ENCODE data around the gene PDE6H.

Gene PDE6H

DNA sequence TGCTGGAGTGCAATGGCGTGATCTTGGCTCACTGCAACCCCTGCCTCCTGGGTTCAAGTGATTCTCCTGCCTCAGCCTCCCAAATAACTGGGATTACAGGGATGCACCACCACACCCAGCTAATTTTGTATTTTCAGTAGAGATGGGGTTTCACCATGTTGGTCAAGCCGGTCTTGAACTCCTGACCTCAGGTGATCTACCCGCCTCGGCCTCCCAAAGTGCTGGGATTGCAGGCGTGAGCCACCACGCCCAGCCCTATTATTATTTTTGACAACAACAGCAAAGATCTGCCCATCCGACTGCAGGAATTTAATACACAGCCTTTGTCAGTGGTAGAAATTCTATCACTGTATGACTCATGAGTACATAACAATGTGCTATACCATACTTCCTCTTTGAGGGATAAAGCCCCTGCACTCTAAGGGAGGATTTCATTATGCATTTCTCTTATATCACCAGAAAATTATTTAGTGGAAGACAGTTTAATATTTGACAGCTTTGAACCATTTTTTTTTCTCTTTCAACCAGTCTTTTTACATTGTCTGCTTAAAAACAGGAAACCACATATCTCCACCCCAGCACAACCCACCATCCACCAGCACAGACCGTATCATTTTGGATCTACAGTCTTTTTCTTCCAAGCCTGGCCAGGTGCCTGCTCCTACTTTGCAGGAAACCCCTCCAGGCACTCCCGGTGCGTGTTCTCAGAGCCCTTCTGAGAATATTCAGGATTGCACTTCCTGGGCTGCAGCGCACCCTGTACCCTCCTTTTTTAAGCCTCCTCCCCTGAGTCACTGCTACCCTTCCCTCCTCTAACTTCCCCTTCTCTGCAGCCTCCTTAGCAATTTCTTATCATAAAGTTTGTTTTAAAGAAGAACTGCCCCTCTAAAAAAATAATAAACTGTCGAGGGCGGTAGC, 12.0 kb upstream of the PDE6H start:
- H3K4me2 ChIP-seq (ENCODE audit: low read depth, low read length, poor library complexity, severe bottlenecking) = peak overlapping the region; percentile 93
- peaks cover 9% of the 10 kb centered on the region for H3K27me3 ChIP-seq (ENCODE audit: insufficient read depth, low read length, poor library complexity, severe bottlenecking)
- H3K9me2 ChIP-seq (replicated peaks; ENCODE audit: low read depth, low read length) = no peaks in the 10 kb centered on the region
- TF ChIP-seq EZH2phosphoT487 (IDR thresholded peaks at IDR 0.05; ENCODE audit: borderline replicate concordance) = no peak
- TF ChIP-seq, protein P1, sequence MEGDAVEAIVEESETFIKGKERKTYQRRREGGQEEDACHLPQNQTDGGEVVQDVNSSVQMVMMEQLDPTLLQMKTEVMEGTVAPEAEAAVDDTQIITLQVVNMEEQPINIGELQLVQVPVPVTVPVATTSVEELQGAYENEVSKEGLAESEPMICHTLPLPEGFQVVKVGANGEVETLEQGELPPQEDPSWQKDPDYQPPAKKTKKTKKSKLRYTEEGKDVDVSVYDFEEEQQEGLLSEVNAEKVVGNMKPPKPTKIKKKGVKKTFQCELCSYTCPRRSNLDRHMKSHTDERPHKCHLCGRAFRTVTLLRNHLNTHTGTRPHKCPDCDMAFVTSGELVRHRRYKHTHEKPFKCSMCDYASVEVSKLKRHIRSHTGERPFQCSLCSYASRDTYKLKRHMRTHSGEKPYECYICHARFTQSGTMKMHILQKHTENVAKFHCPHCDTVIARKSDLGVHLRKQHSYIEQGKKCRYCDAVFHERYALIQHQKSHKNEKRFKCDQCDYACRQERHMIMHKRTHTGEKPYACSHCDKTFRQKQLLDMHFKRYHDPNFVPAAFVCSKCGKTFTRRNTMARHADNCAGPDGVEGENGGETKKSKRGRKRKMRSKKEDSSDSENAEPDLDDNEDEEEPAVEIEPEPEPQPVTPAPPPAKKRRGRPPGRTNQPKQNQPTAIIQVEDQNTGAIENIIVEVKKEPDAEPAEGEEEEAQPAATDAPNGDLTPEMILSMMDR (conservative IDR thresholded peaks at IDR 0.05; ENCODE audit: low read length) = no peak
- H3K79me2 ChIP-seq (ENCODE audit: insufficient read depth, low read length) = peaks cover 79% of the 10 kb centered on the region
- no peak overlapping the region for H2AFZ ChIP-seq (ENCODE audit: low read length)
- peak overlapping the region; percentile 79 for H3K4me3 ChIP-seq (ENCODE audit: low read length, poor library complexity, severe bottlenecking)
- H3F3A ChIP-seq (ENCODE audit: low read depth) = peaks cover 19% of the 10 kb centered on the region; the same call in 1 of the 2 replicates
- H3K9me3 ChIP-seq (ENCODE audit: insufficient read depth, low read depth, low read length) = no peaks in the 10 kb centered on the region
- peaks cover 9% of the 10 kb centered on the region; the same call in 1 of the 2 replicates for H3K36me3 ChIP-seq (ENCODE audit: insufficient read depth, low read length)
- peak overlapping the region; percentile 99 for H3K9ac ChIP-seq (ENCODE audit: low read depth, low read length, poor library complexity, severe bottlenecking)
- peaks cover 75% of the 10 kb centered on the region for H3K4me1 ChIP-seq (ENCODE audit: insufficient read depth, low read length, poor library complexity, severe bottlenecking)
- peaks cover 50% of the 10 kb centered on the region for H4K20me1 ChIP-seq (ENCODE audit: insufficient read depth, low read length, poor library complexity, severe bottlenecking)

DNA sequence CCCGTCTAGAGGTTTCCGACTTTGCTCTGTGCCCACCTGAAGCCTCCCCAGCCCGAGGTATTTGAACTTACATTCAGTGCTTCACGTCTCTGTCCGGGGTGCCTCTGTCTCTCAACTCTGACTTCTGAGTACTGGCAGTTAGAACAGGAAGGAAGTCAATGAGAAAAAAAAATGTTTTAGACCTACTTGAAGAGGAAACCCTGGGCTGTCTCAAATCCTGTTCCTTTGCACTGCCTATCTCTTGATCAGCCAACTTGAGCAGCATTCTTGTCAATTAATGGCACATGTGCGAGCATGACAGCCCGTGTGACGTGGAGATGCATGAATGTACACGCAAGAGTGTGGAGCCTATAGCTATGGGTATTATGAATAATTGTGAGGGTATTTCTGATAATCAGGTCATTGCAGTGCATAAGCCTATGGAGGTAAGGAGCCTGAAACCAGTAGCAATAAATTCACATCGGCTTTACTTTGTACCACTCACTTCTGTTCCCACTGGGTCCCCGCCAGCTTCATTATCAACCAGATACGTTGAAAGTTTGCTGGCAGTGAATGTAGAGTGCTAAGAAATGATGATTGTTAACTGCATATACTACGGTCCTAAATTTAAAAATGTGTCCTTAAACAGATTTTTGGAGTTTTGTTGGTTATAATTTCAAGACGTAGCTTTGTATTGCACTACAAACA, 11.2 kb upstream of the PDE6H start, which contains the start of gene ARHGDIB:
Gene ARHGDIB, minus strand, starts transcription at position 136 of the 687 bp plus-strand sequence. CDS start 10,889 bp downstream, outside the sequence.
- Histone ChIP-seq H3K9me2 (replicated peaks; ENCODE audit: low read depth, low read length) (no peaks in the 10 kb centered on the region), H3K9me3 (ENCODE audit: insufficient read depth, low read depth, low read length) (no peaks in the 10 kb centered on the region), H3F3A (ENCODE audit: low read depth) (peaks cover 19% of the 10 kb centered on the region; the same call in 1 of the 2 replicates), H4K20me1 (ENCODE audit: insufficient read depth, low read length, poor library complexity, severe bottlenecking) (peaks cover 42% of the 10 kb centered on the region), H3K36me3 (ENCODE audit: insufficient read depth, low read length) (peaks cover 9% of the 10 kb centered on the region; the same call in 1 of the 2 replicates), H3K4me3 (ENCODE audit: low read length, poor library complexity, severe bottlenecking) (peak within 1 kb of the TSS; percentile 79), H3K27me3 (ENCODE audit: insufficient read depth, low read length, poor library complexity, severe bottlenecking) (peaks cover 9% of the 10 kb centered on the region), H3K9ac (ENCODE audit: low read depth, low read length, poor library complexity, severe bottlenecking) (peak within 1 kb of the TSS; percentile 99), H2AFZ (ENCODE audit: low read length) (no peak within 1 kb of the TSS; the same call in 1 of the 2 replicates), H3K4me1 (ENCODE audit: insufficient read depth, low read length, poor library complexity, severe bottlenecking) (peaks cover 68% of the 10 kb centered on the region), H3K4me2 (ENCODE audit: low read depth, low read length, poor library complexity, severe bottlenecking) (peak within 1 kb of the TSS; percentile 93), H3K79me2 (ENCODE audit: insufficient read depth, low read length) (peaks cover 71% of the 10 kb centered on the region)
- TF ChIP-seq, protein P1 (conservative IDR thresholded peaks at IDR 0.05; ENCODE audit: low read length) = no peak
- no peak for TF ChIP-seq EZH2phosphoT487 (IDR thresholded peaks at IDR 0.05; ENCODE audit: borderline replicate concordance)

DNA sequence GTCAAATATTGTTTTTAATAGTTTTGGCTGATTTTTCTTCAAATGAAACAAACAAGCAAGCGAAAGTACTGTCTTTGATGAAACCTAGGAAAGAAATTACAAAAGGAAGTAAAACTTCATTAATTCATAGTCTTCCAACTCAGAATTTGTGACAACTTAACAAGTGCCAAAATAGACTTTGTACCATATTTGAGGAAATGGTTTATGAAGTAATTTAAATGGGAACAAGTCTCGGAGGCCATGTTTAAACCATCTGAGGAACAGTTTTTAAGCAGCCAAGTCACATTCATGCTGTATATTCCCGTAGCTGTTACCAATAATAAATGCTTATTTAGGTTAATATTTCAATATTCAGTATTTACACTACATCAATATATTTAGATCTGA, 10.7 kb upstream of the PDE6H start:
- Histone ChIP-seq H3K4me2 (ENCODE audit: low read depth, low read length, poor library complexity, severe bottlenecking) (peak overlapping the region; percentile 93), H3K4me3 (ENCODE audit: low read length, poor library complexity, severe bottlenecking) (peak overlapping the region; percentile 79), H3K9me3 (ENCODE audit: insufficient read depth, low read depth, low read length) (no peaks in the 10 kb centered on the region), H3F3A (ENCODE audit: low read depth) (peaks cover 19% of the 10 kb centered on the region; the same call in 1 of the 2 replicates), H3K4me1 (ENCODE audit: insufficient read depth, low read length, poor library complexity, severe bottlenecking) (peaks cover 66% of the 10 kb centered on the region), H3K9ac (ENCODE audit: low read depth, low read length, poor library complexity, severe bottlenecking) (peak overlapping the region; percentile 99), H3K9me2 (replicated peaks; ENCODE audit: low read depth, low read length) (no peaks in the 10 kb centered on the region), H4K20me1 (ENCODE audit: insufficient read depth, low read length, poor library complexity, severe bottlenecking) (peaks cover 36% of the 10 kb centered on the region), H3K27me3 (ENCODE audit: insufficient read depth, low read length, poor library complexity, severe bottlenecking) (peaks cover 9% of the 10 kb centered on the region), H2AFZ (ENCODE audit: low read length) (no peak overlapping the region; the same call in 1 of the 2 replicates), H3K36me3 (ENCODE audit: insufficient read depth, low read length) (peaks cover 9% of the 10 kb centered on the region; the same call in 1 of the 2 replicates), H3K79me2 (ENCODE audit: insufficient read depth, low read length) (peaks cover 66% of the 10 kb centered on the region)
- no peak for TF ChIP-seq EZH2phosphoT487 (IDR thresholded peaks at IDR 0.05; ENCODE audit: borderline replicate concordance)
- TF ChIP-seq, protein P1 (conservative IDR thresholded peaks at IDR 0.05; ENCODE audit: low read length) = no peak

Measured in Loucy (cell line).